GM19351 (cell line): ENCODE data around the gene TPRN.
A peak's percentile ranks its signal among the peaks of the same experiment; 100 is the strongest.
"Not testable (repeated sequence)": the region's sequence is repeated elsewhere in the genome, so short reads cannot be mapped to it uniquely, and the experiment has no call there.

Source experiments
- ATAC-seq: cut with Tn5 transposase; IDR thresholded peaks from one replicate; pipeline ENCODE4 v1.9.1; 2021; ENCODE audit warnings: mild to moderate bottlenecking, moderate library complexity; ENCODE audit not compliant: unreplicated experiment

Gene TPRN

GRCh38 chr9:137200311-137201204 lies at the start of gene TPRN:
Gene TPRN (minus strand): TSS chr9:137200741. CDS start chr9:137200711, 30 bp downstream.
- peak; percentile 82 for ATAC-seq

GRCh38 chr9:137247916-137248175 lies 47.3 kb upstream of the TPRN start:
- ATAC-seq, result no peak

GRCh38 chr9:137247135-137247915 lies 46.8 kb upstream of the TPRN start:
- no peak for ATAC-seq

- ATAC-seq, result no peak
Measured at GRCh38 chr9:137245450-137246421, 45.2 kb upstream of the TPRN start.

GRCh38 chr9:137244486-137245449 lies 44.2 kb upstream of the TPRN start:
- no peak for ATAC-seq

GRCh38 chr9:137243626-137244485 lies 43.3 kb upstream of the TPRN start:
- ATAC-seq, result no peak

- ATAC-seq, result not testable (repeated sequence)
Measured at GRCh38 chr9:137243266-137243625, 42.7 kb upstream of the TPRN start.

GRCh38 chr9:137242269-137243203 lies 42.0 kb upstream of the TPRN start:
- no peak for ATAC-seq

- peak; percentile 13 for ATAC-seq
Measured at GRCh38 chr9:137241490-137242268, 41.1 kb upstream of the TPRN start.

GRCh38 chr9:137240841-137241489 lies 40.4 kb upstream of the TPRN start, which contains the start of gene TUBB4B:
Gene TUBB4B (plus strand): TSS chr9:137241287. CDS start chr9:137241361, 74 bp downstream.
- peak; percentile 73 for ATAC-seq

- ATAC-seq, result peak; percentile 24
Measured at GRCh38 chr9:137240318-137240840, 39.8 kb upstream of the TPRN start.

- not testable (repeated sequence) for ATAC-seq
Measured at GRCh38 chr9:137239541-137240200, 39.1 kb upstream of the TPRN start.

- ATAC-seq, result no peak
Measured at GRCh38 chr9:137237759-137238726, 37.5 kb upstream of the TPRN start.

GRCh38 chr9:137236936-137237421 lies 36.4 kb upstream of the TPRN start:
- ATAC-seq, result no peak
